AG04450 (cell line): ENCODE data around the gene C10orf143. TPM values are rescaled to one million over a fixed set of nuclear protein-coding genes. Genes with fewer than 3 reads are reported as not detected.
A peak's percentile ranks its signal among the peaks of the same experiment; 100 is the strongest.

Experiments
- CTCF ChIA-PET: fragments of 300-600, 350-600 bp; formaldehyde crosslinking; extraction: SDS; loops from one replicate; lab custom pipeline; 2022; ENCODE audit warnings: antibody characterized with exemption, inconsistent platforms; lab: Charles Lee
- POLR2A ChIA-PET: fragments of 350-600 bp; formaldehyde crosslinking; extraction: SDS; loops from one replicate; lab custom pipeline; 2021; ENCODE audit warnings: antibody characterized with exemption, inconsistent platforms; lab: Yijun Ruan, JAX
- DNase-seq: peaks from one replicate; pipeline ENCODE4 v3.0.0-alpha.2; 2011; ENCODE audit warnings: low read depth, low spot score
- H3K27ac ChIP-seq: one replicate; pipeline ENCODE4 v1.5.1; 2012; ENCODE audit warnings: low read depth, low read length, control low read depth
- H3K27me3 ChIP-seq: one replicate; pipeline ENCODE4 v1.6.0; 2012; ENCODE audit warnings: low read length; ENCODE audit not compliant: control insufficient read depth, insufficient read depth
- H3K4me3 ChIP-seq: 2 replicates; pipeline ENCODE4 v1.5.1; 2011; ENCODE audit warnings: mild to moderate bottlenecking, low read depth, low read length, control low read depth
- H3K9me3 ChIP-seq: 2 replicates; pipeline ENCODE4 v1.5.1; 2012; ENCODE audit warnings: low read length; ENCODE audit not compliant: control insufficient read depth, insufficient read depth
- polyA plus RNA-seq: library from polyadenylated mRNA; depleted of rRNA; stranded (reverse); fragments of >200 nt; gene quantifications from 2 replicates; pipeline ENCODE4 v1.2.3, GENCODE V29; 2011
- TF ChIP-seq, protein P1 (sequence below): IDR thresholded peaks from 2 replicates; pipeline ENCODE4 v1.5.1; 2011; ENCODE audit warnings: low read depth, low read length, control low read depth, inconsistent platforms

Gene C10orf143
- polyA plus RNA-seq, 1 experiment, result 1.9 TPM

DNA sequence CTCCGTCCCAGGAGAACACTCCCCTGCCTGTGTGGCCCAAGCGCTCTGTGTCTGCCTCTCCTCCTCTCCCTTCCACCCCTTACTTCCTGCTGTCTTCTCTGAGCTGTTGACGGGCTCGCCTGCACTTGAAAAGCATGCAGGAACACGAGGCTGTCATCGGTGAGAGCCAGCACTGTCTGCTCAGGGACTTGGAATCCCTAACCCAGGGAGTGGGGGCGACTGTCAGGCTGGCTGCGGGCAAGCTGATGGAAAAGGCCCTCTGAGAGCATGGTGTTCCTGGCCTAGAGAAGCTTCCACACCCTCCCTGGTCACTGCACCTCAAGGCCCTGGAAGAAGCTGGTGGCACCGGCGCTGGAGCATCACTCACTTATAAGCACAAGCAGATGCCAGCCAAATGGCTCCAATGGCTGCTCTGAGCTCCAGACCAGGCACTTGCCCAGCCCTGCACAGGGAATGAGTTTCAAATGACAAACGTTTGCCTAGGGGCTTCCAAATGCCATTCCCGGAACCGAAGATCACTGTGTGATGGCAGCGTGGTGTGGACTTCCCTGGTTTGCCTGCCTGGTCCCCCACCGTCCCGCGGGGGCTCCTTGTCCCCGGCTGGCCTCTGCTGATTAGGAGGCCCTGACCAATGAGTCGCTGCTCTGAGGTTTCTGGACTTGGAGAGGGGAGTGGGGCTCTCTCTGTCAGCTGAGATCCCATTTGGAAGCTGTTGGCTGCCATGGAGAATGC is 89.8 kb downstream of the C10orf143 start:
- TF ChIP-seq, protein P1, sequence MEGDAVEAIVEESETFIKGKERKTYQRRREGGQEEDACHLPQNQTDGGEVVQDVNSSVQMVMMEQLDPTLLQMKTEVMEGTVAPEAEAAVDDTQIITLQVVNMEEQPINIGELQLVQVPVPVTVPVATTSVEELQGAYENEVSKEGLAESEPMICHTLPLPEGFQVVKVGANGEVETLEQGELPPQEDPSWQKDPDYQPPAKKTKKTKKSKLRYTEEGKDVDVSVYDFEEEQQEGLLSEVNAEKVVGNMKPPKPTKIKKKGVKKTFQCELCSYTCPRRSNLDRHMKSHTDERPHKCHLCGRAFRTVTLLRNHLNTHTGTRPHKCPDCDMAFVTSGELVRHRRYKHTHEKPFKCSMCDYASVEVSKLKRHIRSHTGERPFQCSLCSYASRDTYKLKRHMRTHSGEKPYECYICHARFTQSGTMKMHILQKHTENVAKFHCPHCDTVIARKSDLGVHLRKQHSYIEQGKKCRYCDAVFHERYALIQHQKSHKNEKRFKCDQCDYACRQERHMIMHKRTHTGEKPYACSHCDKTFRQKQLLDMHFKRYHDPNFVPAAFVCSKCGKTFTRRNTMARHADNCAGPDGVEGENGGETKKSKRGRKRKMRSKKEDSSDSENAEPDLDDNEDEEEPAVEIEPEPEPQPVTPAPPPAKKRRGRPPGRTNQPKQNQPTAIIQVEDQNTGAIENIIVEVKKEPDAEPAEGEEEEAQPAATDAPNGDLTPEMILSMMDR, result no peak
- no peak for DNase-seq
- ChIA-PET CTCF (interaction anchor here (1.3 kb wide), 1 partner anchor 89 kb away, joined by 5 read pairs; no protein-coding TSS in a partner anchor), POLR2A (no interaction called here)
- no peaks in the 10 kb centered on the region for H3K27me3 ChIP-seq
- H3K27ac ChIP-seq, result peak overlapping the region; percentile 47
- H3K9me3 ChIP-seq, result peaks cover 38% of the 10 kb centered on the region
- H3K4me3 ChIP-seq, result no peak overlapping the region

- H3K9me3 ChIP-seq, result peaks cover 46% of the 10 kb centered on the region
- ChIA-PET POLR2A (no interaction called here), CTCF (no interaction called here)
- H3K4me3 ChIP-seq, result no peak overlapping the region
- no peak for DNase-seq
- no peak overlapping the region for H3K27ac ChIP-seq
- TF ChIP-seq, protein P1, result no peak
- H3K27me3 ChIP-seq, result no peaks in the 10 kb centered on the region
These were observed 91.9 kb downstream of the C10orf143 start for GRCh38 chr10:130018730-130019185.

DNA sequence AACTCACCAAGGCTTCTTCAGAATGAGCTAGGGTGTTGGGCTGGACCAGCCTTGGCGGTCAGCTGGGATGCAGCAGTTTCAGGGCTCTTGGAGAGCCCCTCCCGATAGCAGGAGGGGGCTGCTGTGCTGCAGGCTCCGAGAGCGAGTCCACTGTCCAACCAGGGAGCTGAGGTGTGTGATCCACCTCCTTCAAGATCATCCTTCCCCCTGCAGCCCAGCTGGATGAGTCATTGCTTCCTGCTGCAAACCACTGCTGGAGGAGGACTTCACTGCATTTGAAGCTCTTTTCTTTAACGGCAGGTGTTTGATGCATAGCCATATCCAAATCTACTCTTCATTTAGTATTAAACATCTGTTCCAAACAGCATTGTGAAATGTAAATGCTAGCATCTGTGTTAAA is 92.4 kb downstream of the C10orf143 start:
- H3K27me3 ChIP-seq, result no peaks in the 10 kb centered on the region
- H3K9me3 ChIP-seq, result peaks cover 43% of the 10 kb centered on the region
- H3K27ac ChIP-seq, result no peak overlapping the region
- TF ChIP-seq, protein P1, result no peak
- ChIA-PET POLR2A (no interaction called here), CTCF (no interaction called here)
- no peak overlapping the region for H3K4me3 ChIP-seq
- peak; percentile 20 for DNase-seq

- TF ChIP-seq, protein P1, result no peak
- Histone ChIP-seq H3K9me3 (peaks cover 37% of the 10 kb centered on the region), H3K4me3 (no peak overlapping the region), H3K27ac (no peak overlapping the region), H3K27me3 (no peaks in the 10 kb centered on the region)
- POLR2A ChIA-PET, result no interaction called here
- CTCF ChIA-PET, result no interaction called here
- DNase-seq, result no peak
These were observed 93.0 kb downstream of the C10orf143 start for GRCh38 chr10:130017631-130018022.

GRCh38 chr10:130016993-130017630 is 93.5 kb downstream of the C10orf143 start:
- H3K9me3 ChIP-seq, result peaks cover 37% of the 10 kb centered on the region
- no peak for DNase-seq
- POLR2A ChIA-PET, result no interaction called here
- no peak overlapping the region for H3K27ac ChIP-seq
- no peaks in the 10 kb centered on the region for H3K27me3 ChIP-seq
- TF ChIP-seq, protein P1, result no peak
- CTCF ChIA-PET, result no interaction called here
- no peak overlapping the region for H3K4me3 ChIP-seq
